Fibroblast of skin of right quadriceps (primary cell): ENCODE results near the gene AP1G1.
A peak's percentile ranks its signal among the peaks of the same experiment; 100 is the strongest.

Experiments used
- DNase-seq: peaks from one replicate; pipeline ENCODE4 v3.0.0-alpha.2; 2013

AP1G1 gene

DNA sequence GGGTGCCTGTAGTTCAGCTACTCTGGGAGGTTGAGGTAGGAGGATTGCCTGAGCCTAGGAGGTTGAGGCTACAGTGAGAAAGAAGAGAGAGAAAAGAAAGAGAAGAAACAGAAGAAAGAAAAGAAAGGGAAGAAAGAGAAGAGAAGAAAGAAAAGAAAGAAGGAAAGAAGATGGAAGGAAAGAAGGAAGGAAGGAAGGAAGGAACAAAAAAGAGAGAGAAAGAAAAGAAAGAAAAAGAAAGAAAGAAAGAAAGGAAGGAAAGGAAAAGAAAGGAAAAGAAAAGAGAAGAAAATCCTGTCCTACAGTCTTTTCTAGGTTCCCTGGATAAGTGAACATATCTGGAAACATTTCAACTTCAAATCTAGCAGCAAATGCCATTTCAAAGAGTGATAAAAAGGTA lies 54.5 kb downstream of the AP1G1 start:
- DNase-seq, result no peak

DNA sequence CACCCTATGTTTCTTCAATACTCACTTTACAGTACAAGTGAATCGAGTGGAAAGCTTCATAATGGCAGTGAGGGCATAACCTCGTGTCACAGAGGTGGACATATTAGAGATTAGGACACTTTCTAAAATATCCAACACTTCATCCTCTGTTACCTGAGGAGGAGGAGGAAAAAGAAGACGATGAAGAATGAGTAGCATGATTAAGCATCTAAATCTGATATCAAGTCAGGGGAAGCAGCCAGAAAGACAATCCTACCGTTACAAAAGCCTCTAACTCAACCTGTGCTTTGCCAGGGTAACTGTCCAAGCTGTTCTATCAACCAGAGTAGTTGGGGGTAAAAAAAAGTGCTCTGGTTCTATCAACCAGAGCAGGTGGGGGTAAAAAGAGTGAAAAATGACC lies 60.4 kb downstream of the AP1G1 start:
- DNase-seq, result no peak

DNA sequence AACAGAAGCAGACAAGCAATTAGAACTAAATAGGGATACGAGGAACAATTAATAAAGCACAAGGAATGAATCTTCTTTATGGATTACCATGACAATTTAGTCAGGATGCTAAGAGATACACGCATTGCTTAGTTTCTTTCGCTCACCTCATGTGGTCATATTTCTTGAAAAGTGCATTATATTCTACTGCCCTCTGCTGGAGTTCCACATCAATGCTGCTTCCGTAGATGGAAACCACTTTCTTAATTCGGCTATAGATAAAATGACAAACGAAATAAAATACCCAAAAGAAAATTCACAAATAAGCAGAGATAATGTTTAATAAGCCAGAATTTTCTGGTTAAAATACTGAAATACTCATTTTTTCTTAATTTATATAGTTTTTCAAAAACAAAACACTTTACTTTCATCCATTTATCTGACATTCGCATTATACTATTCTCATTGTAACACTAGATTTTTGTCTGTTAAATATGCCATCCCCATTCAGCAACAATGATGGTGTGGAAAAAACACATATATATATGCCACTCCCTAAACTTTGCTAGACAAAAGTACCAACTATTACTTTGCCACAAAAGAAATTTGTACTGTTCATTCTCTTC lies 62.1 kb downstream of the AP1G1 start:
- peak; percentile 35 for DNase-seq

DNA sequence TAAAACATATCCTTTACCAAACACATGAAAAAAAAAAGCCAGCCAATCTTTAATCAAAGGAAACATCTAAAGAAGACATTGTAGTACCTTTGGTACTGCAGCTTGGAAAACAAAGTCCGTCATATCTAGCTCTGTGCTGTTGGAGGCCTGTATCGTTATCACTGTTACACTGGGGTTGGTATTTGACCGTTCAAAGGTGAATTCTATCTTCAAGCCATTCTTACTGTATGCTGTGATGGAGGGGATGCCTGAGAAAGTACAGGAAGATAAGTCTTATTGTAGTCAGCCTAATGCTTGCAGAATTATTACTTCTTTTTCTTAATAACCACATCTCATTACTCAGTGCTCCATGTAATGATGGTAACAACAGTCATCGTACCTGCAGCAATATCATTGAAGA lies 69.8 kb downstream of the AP1G1 start:
- DNase-seq, result no peak

DNA sequence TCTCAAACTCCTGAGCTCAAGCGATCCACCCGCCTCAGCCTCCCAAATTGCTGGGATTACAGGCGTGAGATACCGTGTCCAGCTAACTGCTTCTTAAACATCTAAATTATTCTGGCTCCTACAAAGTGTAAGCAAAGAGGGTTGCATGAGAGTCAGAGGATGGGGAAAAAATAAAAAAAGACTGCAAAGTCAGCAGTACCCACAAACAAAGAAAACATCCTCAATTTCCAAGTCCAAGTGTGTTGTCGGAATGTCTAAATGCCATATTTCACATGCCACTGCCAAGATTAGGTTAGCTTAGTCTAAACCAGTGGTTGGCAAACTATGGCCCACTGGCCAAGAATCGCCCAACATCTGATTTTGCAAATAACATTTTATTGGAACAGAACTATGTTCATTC lies 71.1 kb downstream of the AP1G1 start:
- no peak for DNase-seq

DNA sequence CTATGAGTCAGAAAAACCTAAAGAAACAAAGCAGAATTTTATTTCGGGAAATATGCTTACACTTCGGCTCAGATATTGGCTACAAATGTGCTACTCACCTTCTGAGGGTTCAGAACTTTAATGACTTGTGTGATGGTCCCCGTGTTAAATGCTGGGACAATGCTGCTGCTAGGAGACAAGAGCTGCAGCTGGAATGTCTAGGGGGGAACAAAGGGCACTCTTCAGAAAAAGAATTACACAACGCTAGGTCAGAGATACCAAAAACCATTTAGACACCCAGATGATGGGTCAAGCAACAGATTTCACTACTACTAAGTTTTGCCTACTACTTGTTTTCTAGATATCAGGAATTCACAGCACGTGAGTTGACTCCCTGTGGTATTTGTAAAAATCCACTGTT lies 74.1 kb downstream of the AP1G1 start:
- DNase-seq, result no peak

DNA sequence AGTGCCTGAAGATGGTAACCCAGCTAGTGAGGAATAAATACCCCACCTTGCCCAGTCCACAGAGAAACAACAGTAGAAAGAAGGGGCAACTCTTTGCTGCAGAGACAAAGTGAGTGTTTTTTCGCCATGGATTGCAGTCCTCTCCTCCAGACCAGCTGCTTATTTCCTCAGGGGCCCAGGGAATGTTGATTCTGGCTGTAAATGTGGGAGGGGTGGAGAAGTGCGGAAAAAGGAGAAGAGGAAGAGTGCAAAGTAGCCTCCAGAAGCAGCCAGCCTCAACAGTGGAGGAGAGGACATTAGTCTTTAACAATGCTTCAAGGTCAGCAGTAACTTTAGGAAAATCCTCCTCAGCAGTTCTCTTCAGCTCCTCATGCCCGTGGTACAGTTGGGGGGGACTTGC lies 76.0 kb downstream of the AP1G1 start:
- no peak for DNase-seq

DNA sequence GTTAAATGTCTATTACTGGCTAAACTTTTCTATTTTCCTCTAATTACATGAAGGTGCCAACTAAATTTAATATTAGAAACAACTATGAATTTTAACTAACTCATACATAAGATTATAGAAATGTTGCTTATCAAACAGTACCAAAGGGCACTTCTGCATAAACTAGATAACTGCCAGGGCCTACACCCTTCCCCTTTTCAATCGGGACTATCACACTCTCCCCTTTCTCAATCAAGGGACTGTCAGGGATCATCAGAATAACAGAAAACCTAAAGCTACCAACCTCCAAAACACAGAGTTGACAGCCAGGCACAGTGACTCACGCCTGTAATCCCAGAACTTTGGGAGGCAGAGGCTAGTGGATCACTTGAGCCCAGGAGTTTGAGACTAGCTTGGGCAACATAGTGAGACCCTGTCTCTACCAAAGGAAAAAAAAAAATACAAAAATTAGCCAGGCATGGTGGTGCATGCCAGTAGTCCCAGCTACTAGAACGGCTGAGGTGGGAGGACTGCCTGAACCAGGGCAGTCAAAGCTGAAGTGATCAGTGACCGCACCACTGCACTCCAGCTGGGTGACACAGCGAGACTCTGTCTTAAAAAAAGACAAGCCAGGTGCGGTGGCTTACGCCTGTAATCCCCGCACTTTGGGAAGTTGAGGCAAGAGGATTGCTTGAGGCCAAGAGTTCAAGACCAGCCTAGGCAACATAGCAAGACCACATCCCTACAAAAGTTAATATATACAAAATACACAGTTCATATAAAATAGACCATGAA lies 80.9 kb downstream of the AP1G1 start:
- DNase-seq, result no peak

DNA sequence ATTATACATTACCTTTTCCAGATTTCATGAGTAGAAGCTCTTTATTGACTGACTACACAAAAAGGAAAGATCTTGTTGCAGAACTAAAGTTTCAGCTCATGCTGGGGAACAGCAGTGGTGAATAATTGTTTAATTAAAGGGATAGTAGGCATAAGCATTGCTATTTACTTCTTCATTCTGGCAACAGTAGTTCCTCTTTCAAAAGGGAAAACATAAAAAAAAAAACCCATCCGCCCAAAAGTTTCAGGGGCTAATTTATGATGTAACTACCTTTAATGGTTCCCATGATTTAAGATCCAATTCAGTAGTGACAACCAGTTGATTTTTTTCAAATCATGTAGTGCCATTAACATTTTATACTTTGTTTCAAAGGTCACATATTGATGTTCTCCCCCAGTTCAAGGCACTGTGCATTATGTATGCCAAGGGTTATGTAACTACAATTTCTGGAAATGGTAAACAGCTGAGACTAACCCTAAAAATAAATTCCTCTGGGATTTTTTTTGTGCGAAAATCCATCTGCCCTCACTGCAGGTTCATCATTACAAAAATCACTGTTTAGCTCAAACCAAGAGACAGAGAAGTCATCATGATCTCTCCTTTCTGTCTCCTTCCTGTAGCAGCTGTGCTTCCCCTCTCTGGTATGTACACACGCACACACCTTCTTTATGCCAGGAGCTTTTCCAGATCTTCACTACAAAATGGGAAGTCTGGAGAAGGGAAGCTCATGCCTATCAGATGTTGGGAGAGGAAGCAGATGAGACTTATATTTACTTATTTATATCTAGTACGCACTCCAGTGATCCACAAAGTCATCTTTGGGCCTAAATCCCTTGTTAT lies 81.9 kb downstream of the AP1G1 start:
- no peak for DNase-seq

DNA sequence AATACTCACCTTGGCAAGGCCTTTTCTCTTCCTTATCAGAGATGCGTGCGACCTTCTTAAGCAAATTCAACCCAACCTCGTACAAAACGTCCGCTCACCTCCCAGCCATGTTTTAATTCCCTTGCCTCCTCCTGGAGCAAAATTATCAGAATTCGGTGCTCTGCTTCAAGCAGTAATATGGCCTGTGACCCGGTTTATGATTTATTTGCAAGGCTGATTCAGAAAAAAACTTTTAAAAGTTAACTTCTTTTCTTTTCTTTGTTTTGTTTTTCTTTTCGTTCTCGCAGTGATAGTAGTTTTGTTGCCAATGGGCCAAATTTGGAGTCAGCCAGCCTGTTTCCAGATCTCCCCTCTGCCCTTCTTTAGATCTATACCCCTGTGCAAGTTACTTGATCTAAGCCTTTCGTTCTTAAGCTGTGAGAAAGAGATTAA lies 84.3 kb downstream of the AP1G1 start, which contains the start of gene PHLPP2:
Gene PHLPP2 (minus strand): TSS at position 382 of the 432 bp plus-strand sequence. CDS start 9,906 bp downstream, outside the sequence.
- DNase-seq, result no peak

DNA sequence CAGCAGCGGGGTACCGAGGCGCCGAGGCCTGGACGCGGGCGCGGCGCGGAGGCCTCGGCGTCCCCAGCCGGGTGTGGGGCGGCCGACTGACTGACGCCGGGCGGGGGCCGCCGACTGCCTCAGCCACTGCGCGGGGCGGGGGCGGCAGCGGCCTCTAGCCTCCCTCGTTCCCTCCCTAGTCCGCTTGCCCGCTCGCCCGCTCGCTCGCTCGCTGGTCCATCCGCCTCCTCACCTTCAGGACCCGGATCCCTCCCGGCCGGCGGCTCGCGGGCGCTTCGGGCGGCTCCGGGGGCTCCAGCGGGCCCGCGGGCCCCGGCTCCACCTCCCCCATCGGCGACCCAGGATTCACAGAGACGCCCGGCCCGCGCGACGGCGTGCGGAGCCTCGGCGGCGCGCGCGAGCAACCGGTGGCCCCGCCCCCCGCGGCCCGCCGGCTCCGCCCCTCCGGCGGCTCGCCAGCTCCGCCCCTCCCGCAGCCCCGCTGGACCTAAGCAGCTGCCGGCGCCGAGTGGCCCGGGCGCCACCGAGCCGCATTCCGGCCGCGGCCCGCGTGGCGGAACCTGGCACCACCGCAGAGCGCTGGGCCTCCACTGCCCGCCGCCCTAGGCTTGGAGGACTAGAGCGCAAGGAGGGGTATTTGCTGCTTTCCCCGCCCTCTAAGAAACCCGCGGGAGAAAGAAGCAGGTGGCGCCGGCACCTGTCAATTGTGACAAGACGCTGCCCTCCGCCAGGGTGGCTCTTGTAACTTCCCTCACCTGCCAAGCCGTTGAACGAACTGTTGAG lies 84.9 kb downstream of the AP1G1 start:
- DNase-seq, result peak; percentile 65

DNA sequence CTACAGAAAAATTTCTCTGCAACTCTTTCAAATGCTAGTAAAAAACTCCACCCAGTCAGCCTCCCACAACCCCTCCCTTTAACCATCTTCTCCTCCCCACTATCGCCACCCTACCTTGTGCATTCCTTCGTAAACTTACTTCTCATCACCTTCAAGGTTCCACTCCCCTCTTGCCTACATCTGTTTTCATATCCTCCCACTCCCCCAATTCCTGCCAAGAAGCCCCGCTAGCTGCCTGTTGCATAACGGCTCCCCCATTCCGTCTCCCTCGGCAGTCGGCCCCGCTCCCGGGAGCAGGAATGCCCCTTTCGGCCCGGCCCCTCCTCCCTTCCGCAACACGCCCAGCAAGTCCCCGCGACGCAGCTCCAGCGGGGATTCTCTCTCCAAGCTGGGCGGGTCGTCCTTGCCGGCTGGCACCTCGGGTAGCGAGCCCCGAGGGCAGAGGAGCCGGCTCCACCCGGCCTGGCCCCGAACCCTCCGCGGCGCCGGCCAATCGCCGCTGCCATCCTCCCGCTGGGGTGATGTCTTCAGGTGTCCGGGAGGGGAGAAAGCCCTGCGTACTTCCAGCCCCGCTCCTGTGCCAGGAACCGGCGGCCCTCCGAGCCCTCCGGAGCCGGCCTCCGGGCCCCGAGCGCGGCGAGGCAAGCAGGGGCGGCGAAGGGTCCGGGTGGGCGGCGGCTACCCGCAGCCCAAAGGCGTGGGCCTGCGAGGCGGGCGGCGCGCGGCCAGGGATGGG lies 85.7 kb downstream of the AP1G1 start:
- peak; percentile 67 for DNase-seq

DNA sequence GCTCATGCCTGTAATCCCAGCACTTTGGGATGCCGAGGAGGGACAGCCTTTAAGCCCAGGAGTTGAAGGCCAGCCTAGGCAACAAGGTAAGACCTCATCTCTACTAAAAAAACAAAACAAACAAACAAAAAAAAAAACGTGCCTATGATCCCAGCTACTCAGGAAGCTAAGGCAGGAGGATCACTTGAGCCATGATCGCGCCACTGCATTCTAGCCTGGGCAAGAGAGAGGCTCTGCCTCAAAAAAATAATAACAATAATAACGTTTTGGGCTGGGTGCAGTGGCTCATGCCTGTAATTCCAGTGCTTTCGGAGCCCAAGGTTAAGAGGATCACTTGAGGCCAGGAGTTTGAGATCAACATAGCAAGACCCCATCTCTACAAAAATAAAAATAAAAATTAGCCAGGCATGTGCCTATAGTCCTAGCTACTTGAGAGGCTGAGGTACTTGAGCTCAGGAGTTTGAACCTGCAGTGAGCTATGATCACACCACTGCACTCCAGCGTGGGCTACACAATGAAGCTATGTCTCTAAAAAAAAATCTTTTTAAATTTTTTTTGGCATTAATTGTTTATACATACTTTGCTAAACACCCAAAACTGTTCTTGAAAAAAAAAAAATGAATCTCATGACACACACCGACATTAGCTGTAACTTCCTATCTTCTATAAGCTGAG lies 87.4 kb downstream of the AP1G1 start:
- no peak for DNase-seq

DNA sequence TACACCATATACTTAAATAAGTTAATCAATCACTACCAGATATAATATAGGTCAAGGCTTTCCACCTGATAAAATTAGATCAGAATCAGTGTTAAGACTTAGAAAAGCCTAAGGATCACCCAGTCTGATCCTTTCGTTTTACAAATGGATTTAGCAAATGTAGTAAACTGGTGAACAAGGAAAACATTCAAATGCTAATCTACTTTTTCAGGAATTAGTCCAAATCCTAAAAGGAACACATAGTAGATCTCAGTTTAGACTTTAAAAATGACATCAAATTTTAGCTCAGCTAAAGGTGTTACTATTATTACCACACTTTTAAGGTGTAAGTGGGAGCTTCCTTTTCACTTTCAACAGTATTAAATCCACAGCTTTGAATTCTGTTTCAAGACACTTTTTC lies 96.1 kb downstream of the AP1G1 start:
- no peak for DNase-seq

DNA sequence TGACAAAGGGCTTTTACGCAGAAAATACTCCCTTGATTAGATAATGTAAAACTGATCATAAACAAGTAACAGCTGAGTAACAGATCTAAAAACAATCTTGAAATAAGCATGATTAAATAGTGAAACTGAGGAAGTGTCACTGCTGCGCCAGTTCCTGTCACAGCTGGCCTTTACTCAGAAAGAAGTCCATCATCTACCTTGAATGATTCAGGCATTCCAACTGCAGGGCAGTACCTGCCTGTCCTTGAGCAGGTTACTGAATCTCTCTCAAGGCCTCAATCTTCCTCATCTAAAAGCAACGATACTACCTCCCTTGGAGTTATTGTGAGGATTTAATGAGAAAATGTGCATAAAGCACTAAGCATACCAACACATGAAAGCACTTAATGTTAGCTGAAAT lies 96.8 kb downstream of the AP1G1 start:
- DNase-seq, result no peak

DNA sequence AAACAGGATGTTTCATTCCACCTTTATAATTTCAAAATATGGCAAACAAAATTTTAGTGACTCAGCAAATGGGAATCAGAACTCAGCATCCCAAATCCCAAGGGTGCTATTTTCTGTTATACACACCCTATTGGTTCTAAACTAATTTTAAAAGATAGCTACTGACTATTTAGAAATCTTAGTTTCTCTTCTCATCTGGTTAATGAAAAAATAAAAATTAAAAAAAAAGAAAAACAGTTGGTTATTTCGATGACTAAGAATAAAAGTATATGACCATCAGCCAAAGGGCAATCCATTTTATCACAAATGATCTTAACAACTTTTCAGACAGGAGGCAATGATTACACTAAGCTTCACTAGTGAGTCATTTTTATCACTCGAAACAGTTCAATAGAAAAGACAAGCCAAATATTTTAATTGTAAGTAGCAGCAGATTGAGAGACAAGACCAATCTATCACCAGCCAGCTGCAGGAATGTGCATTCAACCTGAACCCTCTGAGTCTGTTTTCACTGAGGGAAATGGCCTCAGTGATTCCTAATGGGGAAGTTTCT lies 99.3 kb downstream of the AP1G1 start:
- DNase-seq, result peak; percentile 87

DNA sequence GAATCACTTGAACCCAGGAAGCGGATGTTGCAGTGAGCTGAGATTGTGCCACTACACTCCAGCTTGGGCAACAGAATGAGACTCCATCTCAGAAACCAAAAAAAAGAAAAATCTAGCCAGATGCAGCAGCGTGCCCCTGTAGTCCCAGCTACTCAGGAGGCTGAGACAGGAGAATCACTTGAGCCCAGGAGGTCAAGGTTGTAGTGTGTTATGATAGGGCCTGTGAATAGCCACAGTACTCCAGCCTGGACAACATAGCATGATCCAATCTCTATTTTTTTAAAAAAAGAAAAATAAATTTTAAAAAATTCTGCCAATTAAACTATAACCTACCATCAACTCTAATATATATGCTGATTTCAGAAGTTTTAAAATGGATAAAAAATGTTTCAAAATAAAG lies 99.9 kb downstream of the AP1G1 start:
- no peak for DNase-seq

DNA sequence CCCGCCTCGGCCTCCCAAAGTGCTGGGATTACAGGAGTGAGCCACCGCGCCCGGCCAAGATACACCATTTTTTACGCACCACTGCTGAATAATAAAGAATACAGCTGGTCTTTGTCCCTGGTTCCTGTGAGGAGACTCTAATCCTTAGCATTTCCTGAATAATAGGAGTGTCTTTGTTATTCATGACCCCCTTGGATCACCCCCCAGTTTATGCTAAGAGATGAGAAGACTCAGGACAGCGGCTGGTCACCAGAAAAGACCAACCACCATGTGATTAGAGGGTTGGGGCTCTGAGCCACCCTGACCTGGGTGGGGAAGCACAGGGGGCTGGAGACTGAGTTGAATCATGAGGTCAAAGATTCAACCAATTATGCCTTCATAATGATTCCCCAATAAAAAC lies 101.4 kb downstream of the AP1G1 start:
- DNase-seq, result no peak

DNA sequence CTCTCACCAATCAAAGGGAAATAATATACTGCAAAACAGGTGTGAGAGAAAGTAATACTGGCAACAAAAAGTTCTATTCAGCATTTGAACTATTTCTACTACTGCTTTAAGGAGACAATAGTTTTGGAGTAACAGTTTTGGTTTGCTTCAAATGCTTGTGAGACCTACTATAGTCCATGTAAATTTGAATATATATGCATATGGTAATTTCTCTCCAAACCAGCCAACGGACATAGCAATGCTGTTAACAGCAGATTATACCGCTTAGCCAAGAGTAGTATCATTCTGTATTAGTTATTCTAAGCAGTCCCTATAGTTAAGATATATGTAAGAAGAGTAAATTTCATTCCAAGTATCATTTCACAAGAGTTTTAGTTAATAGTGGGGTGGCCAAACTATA lies 102.6 kb downstream of the AP1G1 start:
- no peak for DNase-seq

DNA sequence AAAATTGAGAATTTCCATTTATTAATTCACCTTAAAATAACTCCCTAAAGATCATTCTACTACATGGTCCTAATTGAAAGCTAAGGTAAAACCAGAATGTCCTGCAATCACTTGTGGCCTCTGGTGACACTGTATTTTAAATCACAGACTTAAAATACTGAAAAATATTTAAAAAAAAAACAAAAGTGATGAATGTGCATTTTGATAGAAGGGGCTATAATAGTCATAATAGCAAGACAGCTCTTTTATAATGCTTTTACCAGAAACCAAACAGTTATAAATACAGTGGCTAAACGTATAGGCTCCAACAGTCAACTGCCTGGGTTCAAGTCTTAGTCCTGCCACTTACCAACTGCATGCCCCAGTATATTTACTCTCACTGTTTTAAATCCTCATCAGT lies 105.3 kb downstream of the AP1G1 start:
- DNase-seq, result no peak

DNA sequence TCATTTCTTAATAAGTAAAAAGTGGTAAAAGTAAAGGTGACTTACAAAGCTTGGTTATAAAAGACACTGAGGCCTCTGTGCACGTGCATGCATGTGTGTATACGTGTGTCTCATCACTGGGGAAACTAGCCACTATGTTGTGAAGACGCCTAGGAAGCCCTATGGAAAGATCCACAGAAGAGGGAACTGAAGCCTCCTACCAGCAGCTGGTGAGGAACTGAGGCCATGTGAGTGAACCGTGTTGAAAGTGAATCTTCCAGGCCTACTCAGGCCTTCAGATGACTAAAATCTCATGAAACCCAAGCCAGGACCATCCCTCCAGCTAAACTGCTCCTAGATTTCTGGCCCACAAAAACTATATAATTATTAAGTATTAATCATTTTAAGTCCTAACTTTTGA lies 107.8 kb downstream of the AP1G1 start:
- DNase-seq, result no peak
